ENCODE data around the gene WNT9A. TPM values are rescaled to one million over a fixed set of nuclear protein-coding genes. Genes with fewer than 3 reads are reported as not detected.

The WNT9A gene
- total RNA-seq, 2 experiments from 2014 or later, result not detected

- Histone ChIP-seq H3K9me3 (ENCODE audit: low read length) (no peaks in the 10 kb centered on the region), H3K36me3 (ENCODE audit: insufficient read depth, low read length) (no peaks in the 10 kb centered on the region), H4K20me1 (ENCODE audit: insufficient read depth, low read length) (no peaks in the 10 kb centered on the region), H3K79me2 (ENCODE audit: insufficient read depth, low read depth, low read length) (no peaks in the 10 kb centered on the region), H3K4me1 (ENCODE audit: insufficient read depth, low read length, poor library complexity, severe bottlenecking) (no peaks in the 10 kb centered on the region), H3K4me2 (ENCODE audit: low read length) (no peak overlapping the region), H3K27ac (ENCODE audit: low read depth, low read length, poor library complexity, severe bottlenecking) (no peak overlapping the region), H2AFZ (ENCODE audit: low read length) (no peak overlapping the region), H3K4me3 (ENCODE audit: low read depth, low read length, poor library complexity, severe bottlenecking) (no peak overlapping the region), H3K9me2 (ENCODE audit: insufficient read depth, low read length) (no peaks in the 10 kb centered on the region)
- intact Hi-C loops (cut with micrococcal nuclease; ENCODE audit: unreplicated experiment), result no loop called here
- ChIA-PET POLR2A (no interaction called here), CTCF (ENCODE audit: unreplicated experiment) (no interaction called here)
- TF ChIP-seq CTCF (conservative IDR thresholded peaks at IDR 0.05; ENCODE audit: low read length) (no peak), EZH2phosphoT487 (IDR thresholded peaks at IDR 0.05; ENCODE audit: borderline replicate concordance, low read depth, low read length) (no peak)
- DNase-seq (ENCODE audit: low spot score), result no peak
- BruUV-seq (replicated peaks), result no TSS peak
These were observed 31.9 kb downstream of the WNT9A start for GRCh38 chr1:227915564-227916553.

- no peak for TF ChIP-seq CTCF (conservative IDR thresholded peaks at IDR 0.05; ENCODE audit: low read length)
- no peak for TF ChIP-seq EZH2phosphoT487 (IDR thresholded peaks at IDR 0.05; ENCODE audit: borderline replicate concordance, low read depth, low read length)
- CTCF ChIA-PET (ENCODE audit: unreplicated experiment), result no interaction called here
- Histone ChIP-seq H3K36me3 (ENCODE audit: insufficient read depth, low read length) (no peaks in the 10 kb centered on the region), H3K79me2 (ENCODE audit: insufficient read depth, low read depth, low read length) (no peaks in the 10 kb centered on the region), H3K4me1 (ENCODE audit: insufficient read depth, low read length, poor library complexity, severe bottlenecking) (no peaks in the 10 kb centered on the region), H3K4me2 (ENCODE audit: low read length) (no peak overlapping the region), H3K4me3 (ENCODE audit: low read depth, low read length, poor library complexity, severe bottlenecking) (no peak overlapping the region), H3K9me2 (ENCODE audit: insufficient read depth, low read length) (no peaks in the 10 kb centered on the region), H3K27ac (ENCODE audit: low read depth, low read length, poor library complexity, severe bottlenecking) (no peak overlapping the region), H3K9me3 (ENCODE audit: low read length) (no peaks in the 10 kb centered on the region), H2AFZ (ENCODE audit: low read length) (no peak overlapping the region), H4K20me1 (ENCODE audit: insufficient read depth, low read length) (no peaks in the 10 kb centered on the region)
- POLR2A ChIA-PET, result no interaction called here
- DNase-seq (ENCODE audit: low spot score), result no peak
- intact Hi-C loops (cut with micrococcal nuclease; ENCODE audit: unreplicated experiment), result no loop called here
- BruUV-seq (replicated peaks), result no TSS peak
These were observed 32.8 kb downstream of the WNT9A start for GRCh38 chr1:227914801-227915563.
